Mesendoderm (in vitro differentiated cells): ENCODE data around the gene PASK.

Experiments used
- DNase-seq: peaks from one replicate; pipeline ENCODE4 v3.0.0; 2013
- H2AK5ac ChIP-seq: 2 replicates; pipeline ENCODE4 v1.6.1; 2013; ENCODE audit warnings: low read length, inconsistent platforms
- H2BK120ac ChIP-seq: 2 replicates; pipeline ENCODE4 v1.6.1; 2013; ENCODE audit warnings: low read depth, mild to moderate bottlenecking, low read length, moderate library complexity, mixed read lengths
- H2BK15ac ChIP-seq: replicated peaks from 2 replicates; pipeline ENCODE4 v1.6.1; 2013; ENCODE audit warnings: low read depth, mild to moderate bottlenecking, moderate library complexity
- H2BK5ac ChIP-seq: 2 replicates; pipeline ENCODE4 v1.6.1; 2013; ENCODE audit warnings: low read length, inconsistent platforms
- H3K18ac ChIP-seq: 2 replicates; pipeline ENCODE4 v1.6.1; 2013; ENCODE audit warnings: mild to moderate bottlenecking, low read length, mixed read lengths
- H3K23ac ChIP-seq: one replicate; pipeline ENCODE4 v1.6.1; 2013; ENCODE audit warnings: low read length
- H3K27ac ChIP-seq: 2 replicates; pipeline ENCODE4 v1.5.1; 2013; ENCODE audit warnings: low read depth, mild to moderate bottlenecking, inconsistent platforms, low read length, moderate library complexity
- H3K27me3 ChIP-seq: 2 replicates; pipeline ENCODE4 v1.6.1; 2013; ENCODE audit warnings: low read length, control low read depth, mild to moderate bottlenecking, inconsistent platforms; ENCODE audit not compliant: insufficient read depth, poor library complexity
- H3K36me3 ChIP-seq: 2 replicates; pipeline ENCODE4 v1.6.1; 2013; ENCODE audit warnings: low read length, inconsistent platforms; ENCODE audit not compliant: control insufficient read depth, insufficient read depth
- H3K4ac ChIP-seq: one replicate; pipeline ENCODE4 v1.6.1; 2013; ENCODE audit warnings: low read depth, mild to moderate bottlenecking, low read length, moderate library complexity
- H3K4me1 ChIP-seq: 2 replicates; pipeline ENCODE4 v1.6.1; 2013; ENCODE audit warnings: low read depth, low read length, inconsistent platforms; ENCODE audit not compliant: control insufficient read depth
- H3K4me2 ChIP-seq: 2 replicates; pipeline ENCODE4 v1.6.1; 2013; ENCODE audit warnings: low read length
- H3K4me3 ChIP-seq: 2 replicates; pipeline ENCODE4 v1.5.1; 2013; ENCODE audit warnings: mild to moderate bottlenecking, low read length
- H3K56ac ChIP-seq: one replicate; pipeline ENCODE4 v1.6.1; 2013; ENCODE audit warnings: low read length
- H3K79me1 ChIP-seq: 2 replicates; pipeline ENCODE4 v1.6.1; 2013; ENCODE audit warnings: low read length, inconsistent platforms
- H3K79me2 ChIP-seq: 2 replicates; pipeline ENCODE4 v1.6.1; 2013; ENCODE audit warnings: mild to moderate bottlenecking, low read length; ENCODE audit not compliant: control insufficient read depth, insufficient read depth
- H3K9ac ChIP-seq: 2 replicates; pipeline ENCODE4 v1.6.1; 2013; ENCODE audit warnings: low read length, inconsistent platforms
- H4K5ac ChIP-seq: one replicate; pipeline ENCODE4 v1.6.1; 2013; ENCODE audit warnings: low read length
- H4K8ac ChIP-seq: one replicate; pipeline ENCODE4 v1.6.1; 2013; ENCODE audit warnings: low read depth, mild to moderate bottlenecking, control low read depth, low read length, moderate library complexity
- WGBS: extraction: QIAGEN DNeasy Blood & Tissue Kit; methylation state at CpG from one replicate; pipeline ENCODE4 v1.1.7; 2013; ENCODE audit warnings: low lambda C conversion rate, missing lambda C conversion rate; ENCODE audit not compliant: insufficient coverage; ENCODE audit errors: extremely low coverage; 5-methylcytosine and 5-hydroxymethylcytosine counted together

The PASK gene

GRCh38 chr2:241178961-241179360 lies 29.7 kb upstream of the PASK start:
- Histone ChIP-seq H3K56ac (no peak overlapping the region), H3K36me3 (no peaks in the 10 kb centered on the region), H2BK5ac (no peak overlapping the region), H2BK120ac (no peak overlapping the region), H3K4me1 (no peaks in the 10 kb centered on the region), H3K27ac (no peak overlapping the region), H2AK5ac (no peak overlapping the region), H2BK15ac (no peak overlapping the region), H4K8ac (no peak overlapping the region), H3K79me1 (no peaks in the 10 kb centered on the region), H3K79me2 (no peaks in the 10 kb centered on the region), H3K4me3 (no peak overlapping the region), H3K27me3 (no peaks in the 10 kb centered on the region), H3K4ac (no peak overlapping the region), H3K23ac (no peak overlapping the region), H3K9ac (no peak overlapping the region), H4K5ac (no peak overlapping the region), H3K18ac (no peak overlapping the region), H3K4me2 (no peak overlapping the region)
- no CpG with 5 or more reads among the region's 4 CpGs for WGBS
- DNase-seq, result no peak

DNA sequence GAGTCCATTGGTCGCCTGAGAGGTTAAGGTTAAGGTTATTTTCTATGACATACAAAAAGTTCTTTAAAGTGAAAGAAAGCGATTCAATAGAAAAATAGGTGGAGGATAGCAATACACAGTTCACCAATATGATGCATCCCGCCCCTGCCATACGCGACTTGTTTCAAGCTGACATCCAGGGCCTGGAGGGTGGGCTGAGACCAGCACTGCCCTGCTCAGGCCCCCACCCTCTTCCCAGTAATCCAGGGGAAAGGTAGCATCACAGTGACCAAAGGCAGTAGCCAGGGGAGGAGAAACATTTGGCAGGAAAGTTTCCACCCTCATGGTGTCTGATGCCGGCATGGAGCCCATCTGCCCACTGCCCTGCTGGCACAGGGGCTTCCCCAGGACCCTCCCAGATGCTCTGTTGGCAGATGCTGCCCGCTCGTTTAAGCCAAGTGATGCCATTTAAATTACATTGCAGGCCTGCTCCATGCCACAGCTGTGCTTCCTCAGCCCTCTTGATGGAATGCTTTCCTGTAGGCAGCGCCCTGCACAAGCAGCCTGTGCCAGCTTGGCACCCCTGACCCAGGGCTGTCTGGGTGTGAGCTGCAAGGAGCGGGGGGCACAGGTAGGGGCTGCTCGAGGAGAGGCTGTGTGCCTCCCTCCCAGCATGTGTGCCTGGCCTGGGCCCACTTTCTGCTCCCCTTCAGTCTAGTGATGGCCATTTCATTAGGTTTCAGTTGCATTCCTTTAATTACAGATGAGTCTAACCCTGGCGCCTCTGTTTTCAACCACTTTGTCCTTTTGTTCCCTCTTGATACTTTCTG lies 28.5 kb upstream of the PASK start:
- no CpG with 5 or more reads among the region's 12 CpGs for WGBS

DNA sequence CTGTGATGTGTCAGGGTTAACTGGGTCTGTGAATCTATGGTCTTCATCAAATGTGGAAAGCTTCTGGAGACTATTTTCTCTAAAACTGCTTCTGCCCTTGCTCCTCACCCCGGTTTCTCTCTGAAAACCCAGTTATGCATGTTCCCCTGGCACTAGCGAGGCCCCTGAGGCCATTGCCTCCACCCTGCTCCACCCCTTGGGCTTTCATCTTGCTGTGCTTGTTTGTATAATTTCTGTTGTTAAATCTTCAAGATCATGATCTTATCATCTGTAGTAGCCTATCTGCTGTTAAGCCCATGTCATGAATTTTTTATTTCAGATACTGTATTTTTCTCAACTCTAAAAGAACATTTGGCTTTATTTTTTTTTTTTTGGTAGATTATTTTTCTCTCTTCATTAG lies 24.3 kb upstream of the PASK start:
- H2BK5ac ChIP-seq, result no peak overlapping the region
- no peak overlapping the region for H3K56ac ChIP-seq
- H2BK15ac ChIP-seq, result no peak overlapping the region
- no peaks in the 10 kb centered on the region for H3K79me1 ChIP-seq
- H3K36me3 ChIP-seq, result no peaks in the 10 kb centered on the region
- H4K5ac ChIP-seq, result no peak overlapping the region
- no peak overlapping the region for H3K9ac ChIP-seq
- H2BK120ac ChIP-seq, result no peak overlapping the region
- H3K18ac ChIP-seq, result no peak overlapping the region
- no peak overlapping the region for H3K23ac ChIP-seq
- H3K27me3 ChIP-seq, result no peaks in the 10 kb centered on the region
- no peak overlapping the region for H2AK5ac ChIP-seq
- no peak overlapping the region for H4K8ac ChIP-seq
- H3K4me2 ChIP-seq, result no peak overlapping the region
- H3K27ac ChIP-seq, result no peak overlapping the region
- H3K4me1 ChIP-seq, result no peaks in the 10 kb centered on the region
- no peak overlapping the region for H3K4me3 ChIP-seq
- DNase-seq, result no peak
- H3K79me2 ChIP-seq, result no peaks in the 10 kb centered on the region
- no CpG with 5 or more reads among the region's 2 CpGs for WGBS
- H3K4ac ChIP-seq, result no peak overlapping the region

More for the DNA sequence above, 28.5 kb upstream of the PASK start:
- H2BK15ac ChIP-seq, result no peak overlapping the region
- DNase-seq, result no peak
- H3K18ac ChIP-seq, result no peak overlapping the region
- no peaks in the 10 kb centered on the region for H3K36me3 ChIP-seq
- H3K4ac ChIP-seq, result no peak overlapping the region
- no peak overlapping the region for H3K4me2 ChIP-seq
- H3K79me2 ChIP-seq, result no peaks in the 10 kb centered on the region
- H3K56ac ChIP-seq, result no peak overlapping the region
- H3K23ac ChIP-seq, result no peak overlapping the region
- H2BK5ac ChIP-seq, result no peak overlapping the region
- no peaks in the 10 kb centered on the region for H3K27me3 ChIP-seq
- no peak overlapping the region for H2AK5ac ChIP-seq
- no peak overlapping the region for H3K4me3 ChIP-seq
- H4K8ac ChIP-seq, result no peak overlapping the region
- no peak overlapping the region for H3K27ac ChIP-seq
- no peak overlapping the region for H4K5ac ChIP-seq
- H2BK120ac ChIP-seq, result no peak overlapping the region
- H3K4me1 ChIP-seq, result no peaks in the 10 kb centered on the region
- H3K9ac ChIP-seq, result no peak overlapping the region
- no peaks in the 10 kb centered on the region for H3K79me1 ChIP-seq

DNA sequence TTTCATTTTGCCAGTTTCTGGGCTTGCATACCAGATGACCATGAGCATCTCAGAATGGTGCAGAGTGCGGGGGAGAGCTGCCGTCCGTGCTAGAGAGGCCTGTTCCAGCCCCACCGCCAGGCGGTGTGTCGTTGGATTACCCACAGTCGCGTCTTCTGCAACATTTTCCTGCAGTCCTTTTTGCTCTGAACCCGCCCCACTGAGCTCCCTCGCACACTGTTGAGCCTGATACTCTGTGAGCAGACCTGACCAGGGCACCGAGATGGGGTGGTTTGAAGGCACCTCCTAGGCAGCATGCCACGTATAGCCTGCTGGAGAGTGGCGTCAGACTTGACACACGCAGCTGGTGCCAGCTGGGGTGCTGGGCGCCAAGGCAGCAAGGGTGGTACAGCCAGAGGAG lies 19.1 kb upstream of the PASK start:
- Histone ChIP-seq H2AK5ac (no peak overlapping the region), H3K56ac (no peak overlapping the region), H4K5ac (no peak overlapping the region), H3K4me3 (no peak overlapping the region), H3K27me3 (no peaks in the 10 kb centered on the region), H4K8ac (no peak overlapping the region), H3K27ac (no peak overlapping the region), H3K23ac (no peak overlapping the region), H3K18ac (no peak overlapping the region), H3K4ac (no peak overlapping the region), H3K4me1 (no peaks in the 10 kb centered on the region), H2BK120ac (no peak overlapping the region), H2BK15ac (no peak overlapping the region), H3K4me2 (no peak overlapping the region), H3K79me2 (no peaks in the 10 kb centered on the region), H3K36me3 (no peaks in the 10 kb centered on the region), H3K79me1 (no peaks in the 10 kb centered on the region), H2BK5ac (no peak overlapping the region), H3K9ac (no peak overlapping the region)
- WGBS, result no CpG with 5 or more reads among the region's 15 CpGs
- DNase-seq, result no peak

- Histone ChIP-seq H3K27ac (no peak overlapping the region), H3K23ac (no peak overlapping the region), H3K27me3 (no peaks in the 10 kb centered on the region), H3K9ac (no peak overlapping the region), H4K5ac (no peak overlapping the region), H3K36me3 (peaks cover 3% of the 10 kb centered on the region), H3K79me1 (no peaks in the 10 kb centered on the region), H2BK15ac (no peak overlapping the region), H3K4me1 (no peaks in the 10 kb centered on the region), H2AK5ac (no peak overlapping the region), H3K18ac (no peak overlapping the region), H3K4me3 (no peak overlapping the region), H3K4me2 (no peak overlapping the region), H3K4ac (no peak overlapping the region), H3K79me2 (no peaks in the 10 kb centered on the region), H2BK5ac (no peak overlapping the region), H3K56ac (no peak overlapping the region), H2BK120ac (no peak overlapping the region), H4K8ac (no peak overlapping the region)
- no peak for DNase-seq
- WGBS, result no CpG with 5 or more reads among the region's 3 CpGs
Measured at GRCh38 chr2:241163601-241164118, 14.4 kb upstream of the PASK start.
